Measurements from ENCODE around the gene TEX14. TPM values are rescaled to one million over a fixed set of nuclear protein-coding genes. Genes with fewer than 3 reads are reported as not detected.
"Not testable (repeated sequence)": the region's sequence is repeated elsewhere in the genome, so short reads cannot be mapped to it uniquely, and the experiment has no call there.

The TEX14 gene
- total and polyA plus RNA-seq, 2 donors (not counting 3 experiments of a cell fraction or from before 2014, with no cell fraction given): 0.10 TPM; not detected in 1

DNA sequence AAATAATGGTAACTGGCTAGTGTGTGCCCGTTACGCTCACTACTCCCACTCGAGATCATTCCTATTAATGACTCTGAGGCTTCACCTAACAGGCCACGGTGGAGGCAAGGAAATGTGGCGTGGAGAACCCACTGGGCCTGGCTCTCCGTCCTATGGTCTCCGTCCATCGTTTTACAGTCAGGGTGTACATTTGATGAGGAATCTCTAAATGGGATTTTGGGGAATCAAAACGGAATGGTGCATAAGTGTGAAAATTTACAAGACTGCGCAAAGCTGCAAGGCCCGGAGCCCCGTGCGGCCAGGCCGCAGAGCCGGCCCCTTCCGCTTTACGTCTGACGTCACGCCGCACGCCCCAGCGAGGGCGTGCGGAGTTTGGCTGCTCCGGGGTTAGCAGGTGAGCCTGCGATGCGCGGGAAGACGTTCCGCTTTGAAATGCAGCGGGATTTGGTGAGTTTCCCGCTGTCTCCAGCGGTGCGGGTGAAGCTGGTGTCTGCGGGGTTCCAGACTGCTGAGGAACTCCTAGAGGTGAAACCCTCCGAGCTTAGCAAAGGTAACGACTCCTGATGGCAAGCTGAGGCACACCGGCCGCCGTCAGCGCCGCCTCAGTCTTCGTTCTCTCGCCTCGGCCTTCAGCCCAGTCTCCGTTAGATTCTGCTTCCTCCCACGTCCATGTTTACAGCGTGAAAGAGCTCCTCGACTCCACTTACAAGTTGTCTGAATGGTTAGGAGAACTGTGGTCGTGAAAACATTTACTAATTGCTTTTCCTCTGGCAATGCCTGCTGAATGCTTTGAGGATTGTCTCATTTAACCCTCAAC lies 602 bp upstream of the TEX14 start, which contains the start of gene RAD51C:
Gene RAD51C, plus strand, starts transcription at position 364 of the 817 bp plus-strand sequence. Its CDS starts 42 bp downstream, at position 406.
- CTCF ChIA-PET: interaction anchor here (0.6 to 1.9 kb wide), 4 partner anchors 11 to 312 kb away, joined by 3 to 8 read pairs (median 6); no protein-coding TSS in a partner anchor
- peak; percentile 75 for FAIRE-seq
- intact Hi-C loops (cut with micrococcal nuclease): loop anchor here (1.0 to 2.0 kb wide), 3 partner anchors 11 to 61 kb away; no protein-coding TSS in a partner anchor

DNA sequence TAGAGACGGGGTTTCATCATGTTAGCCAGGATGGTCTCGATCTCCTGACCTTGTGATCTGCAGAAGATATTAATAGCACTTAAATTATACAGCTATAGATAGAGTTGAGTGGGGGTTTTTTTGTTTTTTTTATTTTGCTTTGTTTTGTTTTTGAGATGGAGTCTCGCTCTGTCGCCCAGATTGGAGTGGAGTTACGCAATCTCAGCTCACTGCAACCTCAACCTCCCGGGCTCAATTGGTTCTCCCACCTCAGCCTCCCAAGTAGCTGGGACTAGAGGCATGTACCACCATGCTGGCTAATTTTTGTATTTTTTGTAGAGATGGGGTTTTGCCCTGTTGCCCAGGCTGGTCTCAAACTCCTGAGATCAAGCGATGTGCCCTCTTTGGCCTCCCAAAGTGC lies 1.8 kb downstream of the TEX14 start:
- H3K4me2 ChIP-seq (ENCODE audit: insufficient read depth, low read length); H3K9me1 ChIP-seq (replicated peaks; ENCODE audit: control insufficient read depth, extremely low read depth, insufficient read depth, low read length); BruUV-seq (replicated peaks); DNase-seq (ENCODE audit: low read depth, low spot score); H4K20me1 ChIP-seq (replicated peaks; ENCODE audit: control insufficient read depth, extremely low read depth, insufficient read depth, low read length); H3K9ac ChIP-seq (replicated peaks; ENCODE audit: extremely low read depth, insufficient read depth, low read length); H3K9me3 ChIP-seq (replicated peaks; ENCODE audit: control insufficient read depth, insufficient read depth, low read length); H3K27me3 ChIP-seq (ENCODE audit: control insufficient read depth in 2 of 2, insufficient read depth in 2 of 2, low read length in 2 of 2); H3K27ac ChIP-seq (ENCODE audit: insufficient read depth, low read depth, low read length); dilution Hi-C loops (cut with MboI; ENCODE audit: extremely low pct_ligation_motif_present, low sequenced_read_pairs); CTCF ChIA-PET; H3K4me3 ChIP-seq (replicated peaks in 1 of 3; ENCODE audit: insufficient read depth in 1 of 3, low read depth in 1 of 3, low read length in 3 of 3); intact Hi-C loops (cut with micrococcal nuclease); H3K36me3 ChIP-seq (ENCODE audit: control insufficient read depth in 2 of 2, extremely low read depth in 1 of 2, insufficient read depth in 2 of 2, low read length in 2 of 2); FAIRE-seq; H2AFZ ChIP-seq (ENCODE audit: low read depth, low read length): not testable (repeated sequence)
- Histone ChIP-seq H3K79me2 (ENCODE audit: control insufficient read depth, insufficient read depth, low read length) (peaks cover 22% of the 10 kb centered on the region), H3K4me1 (ENCODE audit: control insufficient read depth, extremely low read depth, insufficient read depth, low read length) (peaks cover 14% of the 10 kb centered on the region)
- POLR2A ChIA-PET: interaction anchor here (0.6 kb wide), 1 partner anchor 266 kb away, joined by 3 read pairs; no protein-coding TSS in a partner anchor

More for the DNA sequence above, 602 bp upstream of the TEX14 start, which contains the start of gene RAD51C:
- H3K4me1 ChIP-seq (ENCODE audit: control insufficient read depth, extremely low read depth, insufficient read depth, low read length): peaks cover 14% of the 10 kb centered on the region
- peak within 1 kb of the TSS; percentile 8 to 69 (median 65) for H3K4me3 ChIP-seq (replicated peaks in 1 of 3; ENCODE audit: insufficient read depth in 1 of 3, low read depth in 1 of 3, low read length in 3 of 3)
- peak within 1 kb of the TSS; percentile 56 for H3K4me2 ChIP-seq (ENCODE audit: insufficient read depth, low read length)
- no peaks in the 10 kb centered on the region for H3K27me3 ChIP-seq (ENCODE audit: control insufficient read depth in 2 of 2, insufficient read depth in 2 of 2, low read length in 2 of 2)
- peaks cover 22% of the 10 kb centered on the region for H3K79me2 ChIP-seq (ENCODE audit: control insufficient read depth, insufficient read depth, low read length)
- peak within 1 kb of the TSS; percentile 98 for H2AFZ ChIP-seq (ENCODE audit: low read depth, low read length)
- no peaks in the 10 kb centered on the region for H4K20me1 ChIP-seq (replicated peaks; ENCODE audit: control insufficient read depth, extremely low read depth, insufficient read depth, low read length)
- H3K36me3 ChIP-seq (ENCODE audit: control insufficient read depth in 2 of 2, extremely low read depth in 1 of 2, insufficient read depth in 2 of 2, low read length in 2 of 2): no peaks in the 10 kb centered on the region
- POLR2A ChIA-PET: interaction anchor here (0.6 to 3.0 kb wide), 5 partner anchors 9 to 61 kb away, joined by 3 to 21 read pairs (median 4); no protein-coding TSS in a partner anchor
- no peaks in the 10 kb centered on the region for H3K9me3 ChIP-seq (replicated peaks; ENCODE audit: control insufficient read depth, insufficient read depth, low read length)
- TSS peak; percentile 78 for BruUV-seq (replicated peaks)
- TF ChIP-seq GATA2 (IDR thresholded peaks at IDR 0.05; ENCODE audit: insufficient read depth, insufficient read length, low read depth, low read length) (no peak), POLR2AphosphoS5 (IDR thresholded peaks at IDR 0.05; ENCODE audit: insufficient read depth, low read depth, low read length) (peak; percentile 80), POLR2A (IDR thresholded peaks at IDR 0.05; ENCODE audit: low read depth, low read length) (peak; percentile 87), FOS (IDR thresholded peaks at IDR 0.05; ENCODE audit: borderline replicate concordance, insufficient read depth, low read length) (no peak), MYC (IDR thresholded peaks at IDR 0.05; ENCODE audit: low read depth, low read length) (no peak), JUN (IDR thresholded peaks at IDR 0.05; ENCODE audit: borderline replicate concordance, insufficient read depth, insufficient read length, low read depth) (no peak)
- TF ChIP-seq, protein P1, sequence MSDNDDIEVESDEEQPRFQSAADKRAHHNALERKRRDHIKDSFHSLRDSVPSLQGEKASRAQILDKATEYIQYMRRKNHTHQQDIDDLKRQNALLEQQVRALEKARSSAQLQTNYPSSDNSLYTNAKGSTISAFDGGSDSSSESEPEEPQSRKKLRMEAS (IDR thresholded peaks at IDR 0.05; ENCODE audit: insufficient read depth, insufficient read length): peak; percentile 50
- peak within 1 kb of the TSS; percentile 50 for H3K27ac ChIP-seq (ENCODE audit: insufficient read depth, low read depth, low read length)
- peak within 1 kb of the TSS; percentile 61 for H3K9ac ChIP-seq (replicated peaks; ENCODE audit: extremely low read depth, insufficient read depth, low read length)
- dilution Hi-C loops (cut with MboI; ENCODE audit: extremely low pct_ligation_motif_present, low sequenced_read_pairs): no loop called here
- H3K9me1 ChIP-seq (replicated peaks; ENCODE audit: control insufficient read depth, extremely low read depth, insufficient read depth, low read length): no peaks in the 10 kb centered on the region
- peak; percentile 82 for DNase-seq (ENCODE audit: low read depth, low spot score)

All from endothelial cell of umbilical vein (primary cell).